ENCODE measurements around the gene C15orf39.

Gene C15orf39

GRCh38 chr15:75193976-75194375 is 7.7 kb upstream of the C15orf39 start:
- Histone ChIP-seq H3K4me3 (ENCODE audit: control insufficient read depth in 1 of 7, extremely low read depth in 1 of 7, insufficient read depth in 4 of 7, low read depth in 2 of 7, low read length in 6 of 7) (no peak overlapping the region), H3K27me3 (replicated peaks in 2 of 5; ENCODE audit: control insufficient read depth in 4 of 5, insufficient read depth in 5 of 5, low read length in 4 of 5) (no peaks in the 10 kb centered on the region), H3K4me1 (ENCODE audit: control extremely low read depth in 1 of 4, control insufficient read depth in 4 of 4, insufficient read depth in 4 of 4, low read length in 3 of 4) (peaks cover 2 to 53% (median 36%) of the 10 kb centered on the region in 4 experiments), H3K9me3 (ENCODE audit: control extremely low read depth in 1 of 5, control insufficient read depth in 4 of 5, insufficient read depth in 2 of 5, low read depth in 1 of 5, low read length in 4 of 5) (peaks cover 0 to 10% (median 0%) of the 10 kb centered on the region in 5 experiments), H3K36me3 (ENCODE audit: control insufficient read depth in 4 of 4, insufficient read depth in 4 of 4, low read length in 3 of 4) (no peaks in the 10 kb centered on the region), H3K27ac (ENCODE audit: insufficient read depth in 1 of 2, low read depth in 1 of 2, low read length in 2 of 2, poor library complexity in 1 of 2, severe bottlenecking in 2 of 2) (no peak overlapping the region)
- POLR2A ChIA-PET: interaction anchor here (0.6 kb wide), 1 partner anchor 29 kb away, joined by 3 read pairs; no protein-coding TSS in a partner anchor
- no CpG with 5 or more reads among the region's 3 CpGs for WGBS (ENCODE audit: insufficient coverage)
- CTCF ChIA-PET: interaction anchor here (0.6 to 12.4 kb wide), 5 partner anchors 8 to 151 kb away, joined by 3 to 123 read pairs (median 4); partner anchors contain the start of gene C15orf39
- peak in 2 of 3 donors; percentile 46 for DNase-seq

- no peak for DNase-seq
- Histone ChIP-seq H3K36me3 (ENCODE audit: control insufficient read depth in 4 of 4, insufficient read depth in 4 of 4, low read length in 3 of 4) (no peaks in the 10 kb centered on the region), H3K27ac (ENCODE audit: insufficient read depth in 1 of 2, low read depth in 1 of 2, low read length in 2 of 2, poor library complexity in 1 of 2, severe bottlenecking in 2 of 2) (no peak overlapping the region), H3K4me1 (ENCODE audit: control extremely low read depth in 1 of 4, control insufficient read depth in 4 of 4, insufficient read depth in 4 of 4, low read length in 3 of 4) (peaks cover 6 to 57% (median 40%) of the 10 kb centered on the region in 4 experiments), H3K9me3 (ENCODE audit: control extremely low read depth in 1 of 5, control insufficient read depth in 4 of 5, insufficient read depth in 2 of 5, low read depth in 1 of 5, low read length in 4 of 5) (peaks cover 0 to 10% (median 0%) of the 10 kb centered on the region in 5 experiments), H3K27me3 (replicated peaks in 2 of 5; ENCODE audit: control insufficient read depth in 4 of 5, insufficient read depth in 5 of 5, low read length in 4 of 5) (no peaks in the 10 kb centered on the region), H3K4me3 (ENCODE audit: control insufficient read depth in 1 of 7, extremely low read depth in 1 of 7, insufficient read depth in 4 of 7, low read depth in 2 of 7, low read length in 6 of 7) (no peak overlapping the region)
- WGBS (ENCODE audit: insufficient coverage): 100% methylated on average over 1 of the region's 3 CpGs
- ChIA-PET CTCF (interaction anchor here (0.6 to 12.4 kb wide), 4 partner anchors 9 to 151 kb away, joined by 3 to 123 read pairs (median 4); no protein-coding TSS in a partner anchor), POLR2A (interaction anchor here (0.6 to 1.6 kb wide), 2 partner anchors 30 to 151 kb away, joined by 3 to 7 read pairs; no protein-coding TSS in a partner anchor)
These were observed 7.3 kb upstream of the C15orf39 start for GRCh38 chr15:75194397-75194796.

DNA sequence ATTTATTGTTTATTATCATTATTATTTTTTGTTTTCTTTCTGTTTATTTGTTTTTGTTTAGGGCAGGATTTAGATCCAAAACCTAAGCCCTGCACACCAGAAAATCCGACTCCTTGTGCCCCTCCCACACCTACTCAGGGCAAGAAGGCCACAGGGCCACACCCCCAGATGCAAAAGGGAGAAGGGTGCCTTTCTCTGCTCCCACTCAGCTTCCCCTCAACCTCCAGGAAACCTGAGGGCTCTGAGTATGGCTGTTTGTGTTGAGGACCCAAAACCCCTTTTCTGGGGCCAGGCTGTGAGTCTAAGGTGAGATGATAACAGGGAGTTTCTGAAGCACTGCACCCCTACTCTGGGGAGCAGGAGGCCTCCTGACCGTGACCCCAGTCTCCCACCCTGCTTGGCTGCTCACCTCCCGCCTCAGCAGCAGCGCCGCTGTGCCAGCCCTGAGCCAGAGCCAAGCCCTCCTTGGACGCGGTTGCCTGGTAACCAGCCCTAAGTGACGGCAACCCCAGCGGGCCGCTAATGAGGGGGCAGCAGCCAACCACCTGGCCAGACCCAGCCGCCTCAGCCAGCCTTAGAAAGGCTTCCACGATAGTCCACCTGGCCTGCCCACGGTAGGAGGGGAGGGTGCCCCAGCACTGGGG is 6.4 kb upstream of the C15orf39 start:
- no peak overlapping the region for H3K27ac ChIP-seq (ENCODE audit: insufficient read depth in 1 of 2, low read depth in 1 of 2, low read length in 2 of 2, poor library complexity in 1 of 2, severe bottlenecking in 2 of 2)
- H3K4me3 ChIP-seq (ENCODE audit: control insufficient read depth in 1 of 7, extremely low read depth in 1 of 7, insufficient read depth in 4 of 7, low read depth in 2 of 7, low read length in 6 of 7): peak overlapping the region in 3 of 7 experiments; percentile 9 to 25 (median 12)
- H3K27me3 ChIP-seq (replicated peaks in 2 of 5; ENCODE audit: control insufficient read depth in 4 of 5, insufficient read depth in 5 of 5, low read length in 4 of 5): no peaks in the 10 kb centered on the region
- 9% methylated on average over 10 of the region's 13 CpGs for WGBS (ENCODE audit: insufficient coverage)
- H3K9me3 ChIP-seq (ENCODE audit: control extremely low read depth in 1 of 5, control insufficient read depth in 4 of 5, insufficient read depth in 2 of 5, low read depth in 1 of 5, low read length in 4 of 5): peaks cover 0 to 10% (median 0%) of the 10 kb centered on the region in 5 experiments
- H3K36me3 ChIP-seq (ENCODE audit: control insufficient read depth in 4 of 4, insufficient read depth in 4 of 4, low read length in 3 of 4): no peaks in the 10 kb centered on the region
- peaks cover 12 to 65% (median 48%) of the 10 kb centered on the region in 4 experiments for H3K4me1 ChIP-seq (ENCODE audit: control extremely low read depth in 1 of 4, control insufficient read depth in 4 of 4, insufficient read depth in 4 of 4, low read length in 3 of 4)
- ChIA-PET CTCF (interaction anchor here (1.0 to 12.4 kb wide), 5 partner anchors 9 to 39 kb away, joined by 3 to 123 read pairs (median 3); no protein-coding TSS in a partner anchor), POLR2A (interaction anchor here (1.2 to 1.6 kb wide), 2 partner anchors 146 to 152 kb away, joined by 3 to 7 read pairs; no protein-coding TSS in a partner anchor)
- DNase-seq: peak in 2 of 3 donors; percentile 55 to 71

- Histone ChIP-seq H3K36me3 (ENCODE audit: control insufficient read depth in 4 of 4, insufficient read depth in 4 of 4, low read length in 3 of 4) (no peaks in the 10 kb centered on the region), H3K27me3 (replicated peaks in 2 of 5; ENCODE audit: control insufficient read depth in 4 of 5, insufficient read depth in 5 of 5, low read length in 4 of 5) (no peaks in the 10 kb centered on the region), H3K4me3 (ENCODE audit: control insufficient read depth in 1 of 7, extremely low read depth in 1 of 7, insufficient read depth in 4 of 7, low read depth in 2 of 7, low read length in 6 of 7) (peak overlapping the region in 2 of 7 experiments; percentile 12 to 25), H3K27ac (ENCODE audit: insufficient read depth in 1 of 2, low read depth in 1 of 2, low read length in 2 of 2, poor library complexity in 1 of 2, severe bottlenecking in 2 of 2) (no peak overlapping the region), H3K4me1 (ENCODE audit: control extremely low read depth in 1 of 4, control insufficient read depth in 4 of 4, insufficient read depth in 4 of 4, low read length in 3 of 4) (peaks cover 12 to 71% (median 53%) of the 10 kb centered on the region in 4 experiments), H3K9me3 (ENCODE audit: control extremely low read depth in 1 of 5, control insufficient read depth in 4 of 5, insufficient read depth in 2 of 5, low read depth in 1 of 5, low read length in 4 of 5) (peaks cover 0 to 7% (median 0%) of the 10 kb centered on the region in 5 experiments)
- 31% methylated on average over 7 of the region's 14 CpGs for WGBS (ENCODE audit: insufficient coverage)
- DNase-seq: peak in 2 of 3 donors; percentile 49 to 53
- CTCF ChIA-PET: interaction anchor here (1.0 to 12.4 kb wide), 5 partner anchors 8 to 70 kb away, joined by 3 to 123 read pairs (median 3); no protein-coding TSS in a partner anchor
- POLR2A ChIA-PET: interaction anchor here (1.2 to 1.6 kb wide), 2 partner anchors 147 to 152 kb away, joined by 3 to 7 read pairs; no protein-coding TSS in a partner anchor
These were observed 5.9 kb upstream of the C15orf39 start for GRCh38 chr15:75195766-75196241.

DNA sequence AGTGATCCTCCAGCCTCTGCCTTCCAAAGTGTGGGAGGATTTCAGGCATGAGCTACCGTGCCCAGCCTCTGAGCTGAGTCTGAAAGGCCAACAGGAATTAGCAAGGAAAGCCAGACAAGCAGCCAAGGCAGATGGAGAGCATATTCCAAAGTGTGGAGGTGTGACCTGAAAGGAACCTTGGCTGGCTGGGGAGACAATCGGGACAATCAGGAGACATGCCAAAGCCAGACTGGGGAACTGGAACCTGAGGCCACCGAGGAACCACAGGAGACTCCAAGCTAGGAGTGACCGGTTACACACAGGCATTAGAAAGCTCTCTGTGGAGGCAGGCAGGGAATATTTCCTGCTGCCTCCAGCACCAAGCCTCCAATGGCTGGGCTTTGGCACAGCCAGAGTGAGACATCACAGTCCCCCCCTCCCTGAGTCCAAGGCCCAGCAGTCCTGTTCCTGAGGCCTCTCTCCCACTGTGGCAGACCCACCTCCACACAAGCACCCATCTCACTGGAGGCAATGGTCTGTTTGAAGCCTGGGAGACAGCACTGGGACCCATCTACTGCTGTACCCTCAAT is 4.5 kb upstream of the C15orf39 start:
- CTCF ChIA-PET: interaction anchor here (0.8 to 12.4 kb wide), 5 partner anchors 17 to 89 kb away, joined by 3 to 123 read pairs (median 4); no protein-coding TSS in a partner anchor
- no peak overlapping the region for H3K27ac ChIP-seq (ENCODE audit: insufficient read depth in 1 of 2, low read depth in 1 of 2, low read length in 2 of 2, poor library complexity in 1 of 2, severe bottlenecking in 2 of 2)
- no peaks in the 10 kb centered on the region for H3K27me3 ChIP-seq (replicated peaks in 2 of 5; ENCODE audit: control insufficient read depth in 4 of 5, insufficient read depth in 5 of 5, low read length in 4 of 5)
- WGBS (ENCODE audit: insufficient coverage): 100% methylated on average over 3 of the region's 4 CpGs
- DNase-seq: no peak
- H3K9me3 ChIP-seq (ENCODE audit: control extremely low read depth in 1 of 5, control insufficient read depth in 4 of 5, insufficient read depth in 2 of 5, low read depth in 1 of 5, low read length in 4 of 5): no peaks in the 10 kb centered on the region
- no peak overlapping the region for H3K4me3 ChIP-seq (ENCODE audit: control insufficient read depth in 1 of 7, extremely low read depth in 1 of 7, insufficient read depth in 4 of 7, low read depth in 2 of 7, low read length in 6 of 7)
- H3K36me3 ChIP-seq (ENCODE audit: control insufficient read depth in 4 of 4, insufficient read depth in 4 of 4, low read length in 3 of 4): no peaks in the 10 kb centered on the region
- POLR2A ChIA-PET: interaction anchor here (0.7 kb wide), 1 partner anchor 81 kb away, joined by 4 read pairs; no protein-coding TSS in a partner anchor
- peaks cover 12 to 79% (median 61%) of the 10 kb centered on the region in 4 experiments for H3K4me1 ChIP-seq (ENCODE audit: control extremely low read depth in 1 of 4, control insufficient read depth in 4 of 4, insufficient read depth in 4 of 4, low read length in 3 of 4)

- ChIA-PET CTCF (interaction anchor here (1.4 to 12.4 kb wide), 9 partner anchors 10 to 168 kb away, joined by 3 to 123 read pairs (median 5); no protein-coding TSS in a partner anchor), POLR2A (interaction anchor here (2.3 to 4.1 kb wide), 2 partner anchors 20 to 155 kb away, joined by 5 to 40 read pairs; no protein-coding TSS in a partner anchor)
- Histone ChIP-seq H3K27me3 (replicated peaks in 2 of 5; ENCODE audit: control insufficient read depth in 4 of 5, insufficient read depth in 5 of 5, low read length in 4 of 5) (no peaks in the 10 kb centered on the region), H3K9me3 (ENCODE audit: control extremely low read depth in 1 of 5, control insufficient read depth in 4 of 5, insufficient read depth in 2 of 5, low read depth in 1 of 5, low read length in 4 of 5) (no peaks in the 10 kb centered on the region), H3K36me3 (ENCODE audit: control insufficient read depth in 4 of 4, insufficient read depth in 4 of 4, low read length in 3 of 4) (peaks cover 0 to 7% (median 0%) of the 10 kb centered on the region in 4 experiments), H3K4me3 (ENCODE audit: control insufficient read depth in 1 of 7, extremely low read depth in 1 of 7, insufficient read depth in 4 of 7, low read depth in 2 of 7, low read length in 6 of 7) (peak overlapping the region in 2 of 7 experiments; percentile 3 to 39), H3K27ac (ENCODE audit: insufficient read depth in 1 of 2, low read depth in 1 of 2, low read length in 2 of 2, poor library complexity in 1 of 2, severe bottlenecking in 2 of 2) (peak overlapping the region in 1 of 2 experiments; percentile 30), H3K4me1 (ENCODE audit: control extremely low read depth in 1 of 4, control insufficient read depth in 4 of 4, insufficient read depth in 4 of 4, low read length in 3 of 4) (peaks cover 16 to 76% (median 70%) of the 10 kb centered on the region in 4 experiments)
- peak; percentile 65 to 85 (median 85) for DNase-seq
- WGBS (ENCODE audit: insufficient coverage): 67% methylated on average over 2 of the region's 3 CpGs
These were observed 2.9 kb upstream of the C15orf39 start for GRCh38 chr15:75198560-75199356.
